Activated T-helper 17 cell treated with anti-CD3 and anti-CD28 coated beads, Interleukin-2, amount 50 U/mL, for 72 hours (primary cell): ENCODE results near the gene HMGXB3. TPM values are rescaled to one million over a fixed set of nuclear protein-coding genes. Genes with fewer than 3 reads are reported as not detected.

Experiments
- ATAC-seq: fragments of 150-1000 bp; cut with Tn5 transposase; replicated peaks from 2 replicates; pipeline ENCODE4 v1.10.0; 2021; ENCODE audit warnings: mild to moderate bottlenecking, moderate library complexity
- H3K27ac Mint-ChIP-seq: one replicate; pipeline ENCODE4 v1.8.0; 2022; ENCODE audit warnings: mixed read lengths
- H3K27me3 Mint-ChIP-seq: one replicate; pipeline ENCODE4 v1.8.0; 2022; ENCODE audit warnings: mixed read lengths
- H3K36me3 Mint-ChIP-seq: one replicate; pipeline ENCODE4 v1.8.0; 2022; ENCODE audit warnings: low read depth, mild to moderate bottlenecking, mixed read lengths
- H3K4me1 Mint-ChIP-seq: one replicate; pipeline ENCODE4 v1.8.0; 2022; ENCODE audit warnings: mixed read lengths
- H3K4me3 Mint-ChIP-seq: one replicate; pipeline ENCODE4 v1.8.0; 2022; ENCODE audit warnings: mild to moderate bottlenecking, mixed read lengths
- H3K9me3 Mint-ChIP-seq: one replicate; pipeline ENCODE4 v1.8.0; 2022; ENCODE audit warnings: mixed read lengths
- total RNA-seq, 2 donors: library from RNA; stranded (reverse); gene quantifications; one replicate each; pipeline ENCODE4 v1.2.3, GENCODE V29; 2022

Gene HMGXB3
- total RNA-seq, 2 donors from 2014 or later = 28.2 to 42.6 TPM

DNA sequence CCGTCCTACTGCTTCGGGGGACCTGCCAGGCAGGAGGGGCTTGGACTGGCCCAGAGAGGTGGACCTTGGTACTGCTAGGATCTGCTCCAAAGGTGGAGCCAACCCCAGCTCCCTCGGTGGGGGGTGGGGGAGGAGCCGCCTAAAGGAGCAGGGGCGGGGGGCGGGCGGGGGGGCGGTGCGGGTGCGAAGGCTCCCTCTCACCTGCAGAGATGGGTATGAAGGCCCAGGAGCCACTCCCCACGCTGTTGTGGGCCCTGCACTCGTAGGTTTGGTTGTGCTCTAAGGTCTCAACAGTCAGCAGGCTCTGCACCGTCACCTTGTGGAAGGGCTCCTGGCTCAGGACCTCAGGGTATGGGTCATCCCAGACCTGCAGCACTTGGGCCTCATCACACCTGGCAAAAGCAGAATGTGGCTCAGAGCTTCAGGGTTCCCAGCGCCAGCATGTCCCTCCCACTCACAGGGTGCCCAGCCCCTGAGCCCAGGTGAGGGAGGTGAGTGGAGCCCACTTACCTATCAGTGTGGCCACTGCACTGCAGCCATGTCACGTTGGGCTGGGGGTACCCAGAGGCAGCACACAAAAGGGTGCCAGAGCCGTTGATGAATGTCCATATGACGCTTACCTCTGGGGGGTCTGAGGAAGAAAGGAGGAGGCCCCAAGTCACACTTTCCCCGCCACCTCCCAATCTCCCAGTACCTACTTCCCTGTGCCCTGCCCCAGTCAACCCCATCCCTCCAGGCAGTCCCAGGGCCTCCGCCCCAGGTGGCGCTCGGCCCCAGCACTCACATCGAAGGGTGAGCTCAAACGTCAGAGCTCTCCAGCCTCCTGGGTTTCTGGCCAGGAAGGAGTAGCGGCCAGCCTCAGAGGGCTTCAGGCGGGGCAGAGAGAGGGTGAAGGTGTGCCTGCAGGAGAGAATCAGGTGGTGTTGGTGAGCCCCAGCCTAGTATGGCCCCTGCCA is 69.4 kb downstream of the HMGXB3 start:
- no peak for ATAC-seq
- Mint-ChIP-seq H3K27me3 (no peaks in the 10 kb centered on the region), H3K4me3 (no peak overlapping the region), H3K9me3 (no peaks in the 10 kb centered on the region), H3K27ac (no peak overlapping the region), H3K4me1 (peaks cover 6% of the 10 kb centered on the region), H3K36me3 (no peaks in the 10 kb centered on the region)

DNA sequence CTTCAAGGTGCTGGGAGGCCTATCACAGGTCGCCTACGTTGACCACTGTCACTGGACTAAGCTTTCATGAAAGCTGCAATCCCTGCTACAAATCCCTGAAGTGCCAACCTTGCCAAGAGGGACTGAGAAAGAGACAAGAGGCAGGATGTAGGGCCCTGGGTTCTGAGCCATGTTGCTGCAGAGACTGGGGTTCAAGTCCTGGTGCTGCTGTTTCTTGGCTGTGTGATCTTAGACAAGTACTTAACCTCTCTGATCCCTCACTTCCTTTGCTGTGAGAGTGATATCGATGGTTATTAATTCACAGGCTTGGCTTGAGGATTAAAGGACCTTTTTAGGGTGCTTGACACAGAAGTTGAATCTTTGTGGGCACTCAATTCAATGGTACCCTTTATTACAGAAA is 70.3 kb downstream of the HMGXB3 start:
- H3K4me3 Mint-ChIP-seq = no peak overlapping the region
- peaks cover 6% of the 10 kb centered on the region for H3K4me1 Mint-ChIP-seq
- H3K36me3 Mint-ChIP-seq = no peaks in the 10 kb centered on the region
- no peaks in the 10 kb centered on the region for H3K27me3 Mint-ChIP-seq
- H3K27ac Mint-ChIP-seq = no peak overlapping the region
- H3K9me3 Mint-ChIP-seq = no peaks in the 10 kb centered on the region
- ATAC-seq = no peak

DNA sequence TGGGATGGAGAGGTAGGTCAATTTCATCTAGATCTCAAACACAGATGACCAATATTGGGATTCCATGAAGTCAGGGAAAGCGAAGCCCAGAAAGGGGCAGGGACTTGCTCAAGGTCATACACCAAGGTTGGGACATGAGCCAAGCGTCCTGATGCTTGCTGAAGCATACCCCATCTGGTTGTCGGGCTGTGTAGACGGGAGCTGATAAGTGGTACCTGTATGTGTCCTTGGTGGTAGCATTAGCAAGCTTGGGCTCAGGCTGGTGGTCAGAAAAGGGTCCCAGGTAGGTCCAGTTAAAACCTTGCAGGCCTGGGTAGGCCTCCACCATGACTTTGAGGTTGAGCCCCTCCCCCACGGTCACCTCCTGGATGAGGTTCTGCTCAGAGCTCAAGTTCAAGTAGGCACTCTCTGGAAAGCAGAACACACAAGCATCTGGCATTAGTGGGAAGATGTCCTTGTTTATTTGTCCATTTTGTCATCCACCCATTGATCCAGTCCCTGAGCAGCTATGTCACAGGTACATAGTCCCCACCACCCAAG is 72.6 kb downstream of the HMGXB3 start:
- Mint-ChIP-seq H3K4me3 (no peak overlapping the region), H3K36me3 (no peaks in the 10 kb centered on the region), H3K27me3 (no peaks in the 10 kb centered on the region), H3K4me1 (no peaks in the 10 kb centered on the region), H3K9me3 (no peaks in the 10 kb centered on the region), H3K27ac (no peak overlapping the region)
- no peak for ATAC-seq

DNA sequence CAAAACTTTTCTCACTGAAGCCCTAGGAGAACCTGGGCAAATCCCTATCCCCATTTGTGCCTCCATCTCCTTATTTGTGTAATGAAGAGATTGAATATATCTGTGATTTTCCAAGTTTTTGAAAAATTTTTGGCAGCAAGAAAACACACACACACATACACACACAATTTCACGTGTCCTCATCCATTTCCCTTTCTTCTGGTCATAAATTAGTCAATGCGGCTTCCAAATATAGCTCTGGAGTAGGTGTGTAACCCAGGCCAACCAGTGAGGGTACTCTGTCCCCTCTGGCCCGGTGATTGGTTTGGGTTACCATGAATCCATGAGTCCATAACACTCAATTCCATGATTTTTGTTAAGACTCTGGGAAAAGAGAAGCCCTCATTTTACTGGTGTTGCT is 73.1 kb downstream of the HMGXB3 start:
- no peak for ATAC-seq
- H3K4me3 Mint-ChIP-seq = no peak overlapping the region
- no peaks in the 10 kb centered on the region for H3K36me3 Mint-ChIP-seq
- H3K4me1 Mint-ChIP-seq = no peaks in the 10 kb centered on the region
- H3K27ac Mint-ChIP-seq = no peak overlapping the region
- no peaks in the 10 kb centered on the region for H3K9me3 Mint-ChIP-seq
- peaks cover 5% of the 10 kb centered on the region for H3K27me3 Mint-ChIP-seq

DNA sequence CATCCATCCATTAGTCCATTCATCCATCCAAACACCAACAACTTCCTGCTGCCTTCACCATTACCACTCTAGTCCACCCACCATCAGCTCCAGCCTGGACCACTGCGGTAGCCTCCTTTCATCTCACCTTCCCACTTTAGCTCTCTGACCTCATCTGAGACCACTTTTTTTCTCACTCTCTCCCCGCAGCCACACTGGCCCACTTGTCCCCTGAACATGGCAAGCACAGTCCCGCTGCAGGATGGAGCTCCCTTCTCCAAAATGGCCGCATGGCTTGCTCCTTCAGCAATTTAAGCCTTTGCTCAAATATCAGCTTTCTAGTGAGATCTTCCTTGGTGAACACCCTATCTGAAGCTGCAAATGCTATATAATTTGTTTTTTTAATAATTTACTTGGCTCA is 74.7 kb downstream of the HMGXB3 start:
- Mint-ChIP-seq H3K4me1 (no peaks in the 10 kb centered on the region), H3K27me3 (peaks cover 11% of the 10 kb centered on the region)

DNA sequence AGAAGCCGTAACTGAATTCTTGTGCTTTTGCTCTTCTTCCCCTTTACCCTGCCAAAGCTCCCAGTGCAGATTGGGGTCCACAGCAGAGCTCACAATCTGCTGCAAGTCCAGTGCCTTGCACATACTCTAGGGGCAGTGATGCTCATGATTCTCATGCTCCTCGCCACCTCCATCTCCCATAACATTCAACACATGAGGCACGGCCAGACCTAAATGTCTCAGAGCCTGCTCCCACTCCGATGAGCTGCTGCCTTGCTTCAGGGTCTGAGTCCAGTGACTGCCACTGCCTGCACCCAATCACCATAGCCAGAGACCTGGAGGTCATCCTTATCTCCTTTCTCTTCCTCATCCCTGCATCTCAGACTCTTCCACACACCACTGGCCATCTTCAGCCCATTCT is 75.3 kb downstream of the HMGXB3 start:
- Mint-ChIP-seq H3K36me3 (no peaks in the 10 kb centered on the region), H3K27me3 (peaks cover 11% of the 10 kb centered on the region), H3K4me3 (no peak overlapping the region), H3K4me1 (no peaks in the 10 kb centered on the region), H3K9me3 (no peaks in the 10 kb centered on the region), H3K27ac (no peak overlapping the region)
- peak; percentile 18 for ATAC-seq

More for the DNA sequence above, 74.7 kb downstream of the HMGXB3 start:
- Mint-ChIP-seq H3K27ac (no peak overlapping the region), H3K36me3 (no peaks in the 10 kb centered on the region), H3K9me3 (no peaks in the 10 kb centered on the region), H3K4me3 (no peak overlapping the region)
- no peak for ATAC-seq

DNA sequence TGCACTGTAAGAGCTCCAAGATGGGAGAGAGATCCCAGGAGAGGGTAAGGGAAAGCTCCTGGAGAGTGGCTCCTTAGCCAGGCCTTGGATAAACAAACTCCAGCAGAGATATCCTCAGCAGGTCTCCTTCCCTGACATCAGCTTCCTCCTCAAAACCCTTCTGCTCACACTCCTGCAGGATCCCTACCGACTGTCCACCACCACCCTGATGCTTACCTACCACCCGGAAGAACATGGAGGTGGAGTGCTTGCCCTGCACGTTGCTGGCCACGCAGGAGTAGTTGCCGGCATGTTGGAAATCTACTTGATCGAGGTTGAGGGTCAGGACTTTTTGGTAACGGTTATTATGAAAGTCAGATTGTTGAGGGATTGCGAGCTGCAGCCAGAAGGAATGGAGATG is 76.5 kb downstream of the HMGXB3 start:
- H3K9me3 Mint-ChIP-seq = no peaks in the 10 kb centered on the region
- no peaks in the 10 kb centered on the region for H3K36me3 Mint-ChIP-seq
- ATAC-seq = no peak
- H3K27me3 Mint-ChIP-seq = peaks cover 11% of the 10 kb centered on the region
- H3K4me1 Mint-ChIP-seq = no peaks in the 10 kb centered on the region
- no peak overlapping the region for H3K27ac Mint-ChIP-seq
- no peak overlapping the region for H3K4me3 Mint-ChIP-seq

DNA sequence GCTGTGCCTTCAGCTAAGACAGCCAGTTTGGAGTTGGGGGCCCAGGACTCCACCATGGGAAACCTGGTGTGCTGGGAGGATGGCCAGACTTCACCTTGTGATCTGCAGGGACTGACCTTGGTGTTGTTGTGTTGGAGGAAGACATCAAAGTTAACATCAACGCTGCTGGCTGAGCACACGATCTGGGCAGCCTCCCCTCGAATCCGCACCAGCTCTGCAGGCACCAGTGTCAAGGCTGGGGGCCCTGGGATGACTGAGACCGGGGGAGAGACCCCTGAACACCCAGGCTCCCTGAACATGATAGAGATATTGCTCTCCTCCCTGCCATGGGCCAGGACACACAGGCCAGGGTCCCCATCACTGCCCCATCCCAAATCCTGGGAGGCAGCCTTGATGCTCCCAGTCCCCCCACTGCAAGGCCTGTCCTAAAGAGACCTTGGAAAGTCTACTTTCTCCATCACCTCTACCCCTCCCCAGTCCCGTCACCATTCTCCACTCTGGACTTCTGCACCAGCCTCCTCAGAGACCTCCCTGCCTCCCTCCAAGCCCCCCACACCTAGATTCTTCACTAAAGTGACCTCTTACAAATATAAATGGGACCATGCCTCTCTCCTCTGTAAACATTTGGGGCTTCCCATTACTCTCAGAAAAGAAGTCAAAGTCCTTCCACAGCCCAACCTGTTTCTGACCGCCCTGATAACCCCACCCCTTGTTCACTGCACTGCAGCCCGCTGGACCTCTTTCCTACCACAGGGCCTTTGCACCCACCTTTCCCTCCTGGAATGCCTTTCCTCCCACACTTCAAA is 77.7 kb downstream of the HMGXB3 start:
- H3K9me3 Mint-ChIP-seq = no peaks in the 10 kb centered on the region
- no peaks in the 10 kb centered on the region for H3K4me1 Mint-ChIP-seq
- no peak overlapping the region for H3K4me3 Mint-ChIP-seq
- no peak for ATAC-seq
- peaks cover 18% of the 10 kb centered on the region for H3K27me3 Mint-ChIP-seq
- no peaks in the 10 kb centered on the region for H3K36me3 Mint-ChIP-seq
- no peak overlapping the region for H3K27ac Mint-ChIP-seq

DNA sequence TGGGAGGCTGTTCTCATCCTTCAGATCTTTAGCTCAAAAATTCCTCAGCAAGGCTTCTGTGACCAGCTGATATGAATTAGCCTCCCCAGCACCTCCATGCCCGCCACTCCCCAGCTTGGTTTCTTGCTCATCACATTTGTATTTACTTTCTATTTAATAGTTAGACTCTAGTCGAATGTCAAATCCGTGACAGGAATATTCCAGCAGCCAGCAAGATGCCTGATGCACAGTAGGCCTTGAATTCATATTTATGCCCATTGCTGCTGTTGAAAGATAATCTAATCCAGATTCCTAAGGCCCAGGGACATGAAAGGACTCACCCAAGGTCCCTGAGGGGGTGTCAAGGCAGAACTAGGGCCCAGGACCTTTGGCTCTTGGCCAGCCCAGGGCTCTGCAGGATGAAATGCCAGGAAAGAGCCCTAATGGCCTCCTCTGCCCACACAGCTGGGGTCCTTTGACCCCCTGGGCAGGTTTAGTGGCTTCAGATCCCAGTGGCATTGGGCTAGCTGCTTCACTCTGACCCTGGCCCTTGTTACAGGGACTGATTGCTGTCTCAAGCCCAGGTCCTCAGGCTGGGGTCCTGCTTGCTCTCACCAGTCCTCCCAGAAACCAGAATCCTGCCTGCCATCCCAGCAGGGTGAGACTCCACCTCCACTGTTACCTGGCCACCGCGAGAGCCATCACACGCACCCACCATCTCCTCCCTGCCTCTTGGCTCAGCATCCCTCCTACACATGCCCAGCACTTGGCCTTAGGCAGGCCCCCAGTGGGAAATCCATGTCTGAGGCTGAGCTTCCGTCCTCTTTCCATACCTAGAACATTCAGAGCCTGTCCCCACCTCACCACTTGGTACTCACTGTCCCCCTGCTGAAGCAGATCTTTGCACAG is 78.5 kb downstream of the HMGXB3 start:
- H3K27ac Mint-ChIP-seq = no peak overlapping the region
- no peaks in the 10 kb centered on the region for H3K9me3 Mint-ChIP-seq
- H3K4me1 Mint-ChIP-seq = no peaks in the 10 kb centered on the region
- ATAC-seq = no peak
- peaks cover 22% of the 10 kb centered on the region for H3K27me3 Mint-ChIP-seq
- no peaks in the 10 kb centered on the region for H3K36me3 Mint-ChIP-seq
- H3K4me3 Mint-ChIP-seq = no peak overlapping the region

DNA sequence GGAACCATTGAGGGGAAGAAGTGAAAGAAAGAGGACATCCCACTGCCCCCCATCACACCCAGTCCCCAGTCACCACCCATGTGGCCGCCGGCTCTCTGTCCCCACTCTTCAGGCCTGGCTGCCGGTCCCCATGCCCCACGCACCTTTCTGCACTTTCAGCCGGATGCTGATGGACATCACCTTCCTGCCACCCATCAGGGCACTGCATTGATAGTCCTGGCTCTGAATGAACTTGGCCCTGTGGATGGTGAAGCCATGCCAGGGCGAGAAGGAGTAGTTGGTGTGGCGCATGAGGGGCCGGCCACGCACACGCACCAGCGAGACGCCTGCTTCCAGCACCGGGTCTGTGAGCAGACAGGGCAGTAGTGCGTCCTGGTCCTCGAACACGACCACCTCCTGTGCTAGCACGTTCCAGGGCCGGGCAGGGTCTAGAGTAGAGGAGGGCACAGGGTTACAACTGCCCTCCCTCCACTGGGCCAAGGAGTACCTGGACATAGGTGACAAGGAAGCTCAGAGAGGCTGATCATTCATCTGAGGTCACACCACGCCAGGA is 79.4 kb downstream of the HMGXB3 start:
- no peaks in the 10 kb centered on the region for H3K36me3 Mint-ChIP-seq
- H3K4me1 Mint-ChIP-seq = no peaks in the 10 kb centered on the region
- H3K27ac Mint-ChIP-seq = no peak overlapping the region
- peaks cover 22% of the 10 kb centered on the region for H3K27me3 Mint-ChIP-seq
- no peaks in the 10 kb centered on the region for H3K9me3 Mint-ChIP-seq
- no peak for ATAC-seq
- no peak overlapping the region for H3K4me3 Mint-ChIP-seq

DNA sequence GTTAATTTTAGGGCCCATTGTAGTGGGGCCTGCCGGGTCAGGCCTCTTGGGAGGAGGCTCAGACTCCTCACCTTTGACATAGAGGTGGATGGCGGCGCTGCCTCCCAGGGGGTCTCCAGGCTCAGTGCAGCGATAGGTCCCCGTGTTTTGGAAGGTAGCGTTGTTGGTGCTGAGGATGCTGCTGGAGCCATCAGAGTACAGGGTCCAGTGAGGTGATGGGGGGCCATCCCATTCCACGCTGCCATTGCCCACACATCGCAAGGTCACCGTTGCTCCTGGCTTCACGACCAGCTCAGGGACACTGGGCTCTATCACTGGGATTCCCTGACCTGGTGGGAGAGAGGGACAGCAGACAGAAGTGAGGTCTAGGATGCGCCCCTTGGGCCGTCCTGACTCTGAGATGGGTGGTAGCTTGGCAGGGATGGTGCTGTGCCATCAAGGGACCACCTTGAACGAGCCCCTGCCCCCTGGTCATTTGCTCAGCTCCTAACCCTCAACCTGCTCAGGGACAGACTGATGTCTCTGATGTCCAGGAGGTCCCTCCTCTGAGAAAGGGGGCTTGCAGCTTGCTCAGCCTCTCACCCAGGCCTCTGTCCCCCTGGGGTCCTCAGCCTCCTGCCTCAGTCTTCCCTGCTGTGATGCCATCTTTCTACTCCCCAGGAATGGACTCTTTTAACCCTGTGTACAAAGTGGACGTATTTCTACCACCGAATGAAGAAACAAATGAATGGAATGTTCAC is 80.3 kb downstream of the HMGXB3 start:
- Mint-ChIP-seq H3K27me3 (peaks cover 28% of the 10 kb centered on the region), H3K9me3 (no peaks in the 10 kb centered on the region), H3K4me1 (no peaks in the 10 kb centered on the region), H3K36me3 (no peaks in the 10 kb centered on the region), H3K27ac (no peak overlapping the region), H3K4me3 (no peak overlapping the region)
- ATAC-seq = no peak

DNA sequence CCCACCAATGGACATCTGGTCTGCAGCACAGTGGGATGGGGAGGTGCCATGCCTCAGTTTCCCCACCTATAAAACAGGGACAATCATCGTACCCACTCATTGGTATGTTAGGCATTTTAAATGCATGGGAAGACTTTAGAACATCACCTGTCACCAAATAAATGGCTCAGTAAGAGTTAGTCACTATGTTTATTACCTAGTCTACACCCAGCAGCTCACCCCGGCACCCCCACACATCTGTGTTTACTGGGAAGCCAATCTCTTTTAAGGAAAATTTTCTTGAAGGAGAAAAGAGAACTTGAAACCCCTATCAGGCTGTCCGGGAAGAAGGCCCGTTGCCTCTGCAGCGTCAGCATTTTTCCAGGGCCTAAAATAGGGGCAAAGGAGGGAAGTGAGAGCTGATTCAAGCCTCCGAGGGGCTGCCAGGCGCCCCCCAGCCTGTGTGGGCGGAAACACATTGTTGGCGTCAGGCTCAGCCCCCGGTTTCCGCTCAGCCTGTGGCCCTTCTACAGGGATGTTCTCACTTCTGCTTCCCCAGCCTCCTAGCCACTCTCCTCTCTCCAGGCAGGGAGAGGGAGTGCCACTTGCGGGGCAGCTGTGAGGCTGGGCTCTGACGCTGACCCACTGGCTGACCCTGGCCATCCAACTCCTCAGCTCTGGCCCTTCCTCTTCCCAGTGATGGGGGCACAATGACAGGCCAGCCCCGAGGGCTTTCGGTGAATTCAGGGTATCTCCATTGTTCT is 81.2 kb downstream of the HMGXB3 start:
- no peaks in the 10 kb centered on the region for H3K36me3 Mint-ChIP-seq
- no peak for ATAC-seq
- H3K4me3 Mint-ChIP-seq = no peak overlapping the region
- H3K27me3 Mint-ChIP-seq = peaks cover 32% of the 10 kb centered on the region
- no peak overlapping the region for H3K27ac Mint-ChIP-seq
- H3K9me3 Mint-ChIP-seq = no peaks in the 10 kb centered on the region
- H3K4me1 Mint-ChIP-seq = no peaks in the 10 kb centered on the region

DNA sequence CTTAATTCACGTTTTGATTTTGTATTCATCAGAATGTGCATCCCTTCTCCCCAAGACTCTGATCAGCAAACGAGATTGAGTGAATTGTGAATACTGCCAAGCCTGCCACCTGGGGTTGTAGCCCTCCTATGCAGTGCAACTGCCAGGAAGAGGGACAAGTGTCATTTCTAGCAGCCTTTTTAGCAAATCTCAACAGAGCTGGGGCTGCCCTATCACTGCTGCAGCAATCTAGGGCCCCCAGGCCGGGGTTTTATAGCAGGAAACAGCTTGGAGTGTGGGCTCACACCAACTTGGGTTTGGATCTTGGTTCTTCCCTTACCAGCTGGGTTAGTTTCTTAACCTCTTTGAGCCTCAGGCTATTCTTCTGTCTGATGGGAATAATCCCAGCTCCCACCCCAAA is 81.8 kb downstream of the HMGXB3 start:
- Mint-ChIP-seq H3K9me3 (no peaks in the 10 kb centered on the region), H3K4me3 (no peak overlapping the region), H3K4me1 (no peaks in the 10 kb centered on the region)

More for the DNA sequence above, 81.8 kb downstream of the HMGXB3 start:
- peaks cover 36% of the 10 kb centered on the region for H3K27me3 Mint-ChIP-seq
- no peak overlapping the region for H3K27ac Mint-ChIP-seq
- H3K36me3 Mint-ChIP-seq = no peaks in the 10 kb centered on the region
- ATAC-seq = no peak
